K562 (cell line): Measurements from ENCODE around the gene PARD6A. TPM values are rescaled to one million over a fixed set of nuclear protein-coding genes. Genes with fewer than 3 reads are reported as not detected.

ENCODE experiments used
- ATAC-seq: fragments of 200-7000 bp; cut with Tn5 transposase; 3 replicates; pipeline ENCODE4 v1.9.1; 2020; ENCODE audit warnings: moderate library complexity
- BruUV-seq: library from RNA; stranded (reverse); fragments of 400-500 nt; replicated peaks from 2 replicates; lab custom pipeline; 2021; lab: Mats Ljungman, UMichigan
- CTCF ChIA-PET: fragments of 300-600 bp; formaldehyde crosslinking; extraction: SDS; loops from one replicate; lab custom pipeline; 2021; ENCODE audit warnings: low intra/inter-chr PET ratio; lab: Yijun Ruan, JAX
- POLR2A ChIA-PET: fragments of 300-600, 350-650 bp; sonication (Branson Sonifier 250); formaldehyde crosslinking; extraction: SDS; loops from one replicate; lab custom pipeline; 2021; ENCODE audit warnings: antibody characterized with exemption, inconsistent platforms; lab: Yijun Ruan, JAX
- DNase-seq, 4 experiments: peaks; one replicate each; pipeline versions ENCODE4 v3.0.0 to v3.0.0-alpha.2; 2011 to 2018; ENCODE audit warnings: low spot score in 3 of 4, mixed read lengths in 3 of 4; ENCODE audit errors: extremely low read depth in 1 of 4
- FAIRE-seq: peaks from 2 replicates; lab custom pipeline; 2011; peaks lifted over from hg19 to GRCh38; lab: Jason Lieb, UNC
- H2AFZ ChIP-seq: 2 replicates; pipeline ENCODE4 v1.6.0; 2011; ENCODE audit warnings: low read depth, low read length, control low read depth, inconsistent platforms
- H3K27ac ChIP-seq: fragments of 200-600 bp; 3 replicates; pipeline ENCODE4 v1.8.0; 2011; ENCODE audit warnings: low read depth, mild to moderate bottlenecking, control low read depth, inconsistent platforms, low read length, moderate library complexity, mixed read lengths; ENCODE audit errors: extremely low read depth
- H3K27me3 ChIP-seq, 2 experiments: fragments of 300-600 bp in 1 of 2; 2 replicates in 1 of 2; 3 replicates in 1 of 2; pipeline versions ENCODE4 v1.6.0 to v1.8.0; 2011; ENCODE audit warnings: inconsistent platforms in 2 of 2, low read length in 2 of 2, mild to moderate bottlenecking in 1 of 2, mixed read lengths in 1 of 2, moderate library complexity in 1 of 2; ENCODE audit not compliant: control insufficient read depth in 2 of 2, insufficient read depth in 2 of 2
- H3K36me3 ChIP-seq: fragments of 300-600 bp; 3 replicates; pipeline ENCODE4 v1.8.0; 2011; ENCODE audit warnings: mild to moderate bottlenecking, low read length, inconsistent platforms; ENCODE audit not compliant: control insufficient read depth, insufficient read depth
- H3K4me1 ChIP-seq, 2 experiments: fragments of 200-600 bp in 1 of 2; replicated peaks in 1 of 2; 2 replicates in 1 of 2; 3 replicates in 1 of 2; pipeline versions ENCODE4 v1.5.1 to v1.8.0; 2011; ENCODE audit warnings: inconsistent platforms in 2 of 2, low read length in 2 of 2, mild to moderate bottlenecking in 1 of 2, mixed read lengths in 1 of 2, moderate library complexity in 1 of 2; ENCODE audit not compliant: control insufficient read depth in 2 of 2, insufficient read depth in 2 of 2
- H3K4me2 ChIP-seq: 2 replicates; pipeline ENCODE4 v1.6.1; 2011; ENCODE audit warnings: low read length, control low read depth, inconsistent platforms, mixed read lengths; ENCODE audit not compliant: insufficient read depth
- H3K4me3 ChIP-seq: fragments of 200-600 bp; sonication (generic), shearing (Covaris generic); 2 replicates; pipeline ENCODE4 v1.5.1; 2016; ENCODE audit warnings: control low read depth, inconsistent platforms
- H3K79me2 ChIP-seq: fragments of 200-600 bp; 3 replicates; pipeline ENCODE4 v1.8.0; 2011; ENCODE audit warnings: low read length, inconsistent platforms; ENCODE audit not compliant: control insufficient read depth, insufficient read depth
- H3K9ac ChIP-seq, 2 experiments: 2 replicates each; pipeline versions ENCODE4 v1.6.0 to v1.6.1; 2011; ENCODE audit warnings: low read depth in 2 of 2, low read length in 2 of 2, control low read depth in 1 of 2, inconsistent platforms in 1 of 2, mild to moderate bottlenecking in 1 of 2, mixed read lengths in 1 of 2; ENCODE audit not compliant: insufficient read depth in 1 of 2
- H3K9me1 ChIP-seq: one replicate; pipeline ENCODE4 v1.6.0; 2011; ENCODE audit warnings: inconsistent platforms, mild to moderate bottlenecking, low read length, moderate library complexity; ENCODE audit not compliant: control insufficient read depth, insufficient read depth
- H3K9me3 ChIP-seq: replicated peaks from 2 replicates; pipeline ENCODE4 v1.5.1; 2011; ENCODE audit warnings: low read depth, low read length, inconsistent platforms; ENCODE audit not compliant: control insufficient read depth, insufficient read depth
- H4K20me1 ChIP-seq: replicated peaks from 2 replicates; pipeline ENCODE4 v1.6.1; 2011; ENCODE audit warnings: low read length, inconsistent platforms, mixed read lengths; ENCODE audit not compliant: control insufficient read depth, insufficient read depth
- ADNP ChIP-seq: fragments of 200-800 bp; sonication (Bioruptor generic); IDR thresholded peaks from 2 replicates; pipeline ENCODE4 v1.6.1; 2016; ENCODE audit warnings: missing genetic modification characterization, missing compliant biosample characterization
- DDX20 ChIP-seq: fragments of 450-650 bp; IDR thresholded peaks from 2 replicates; pipeline ENCODE4 v1.6.1; 2016; ENCODE audit warnings: missing genetic modification characterization, low read depth, mild to moderate bottlenecking, missing compliant biosample characterization, moderate library complexity
- EGR1 ChIP-seq: fragments of 450-650 bp; conservative IDR thresholded peaks from 2 replicates; pipeline ENCODE4 v1.6.1; 2017; ENCODE audit warnings: mild to moderate bottlenecking
- EHMT2 ChIP-seq: fragments of 450-650 bp; IDR thresholded peaks from 2 replicates; pipeline ENCODE4 v1.6.1; 2018; ENCODE audit warnings: antibody characterized with exemption
- KLF16 ChIP-seq: IDR thresholded peaks from 2 replicates; pipeline ENCODE4 v1.6.1; 2016; ENCODE audit warnings: antibody characterized with exemption
- MTA2 ChIP-seq: fragments of 450-650 bp; IDR thresholded peaks from 2 replicates; pipeline ENCODE4 v1.6.1; 2016; ENCODE audit warnings: low read depth
- NFE2 ChIP-seq: IDR thresholded peaks from 2 replicates; pipeline ENCODE4 v1.6.1; 2014; ENCODE audit warnings: antibody characterized with exemption, low read depth
- NFRKB ChIP-seq: fragments of 450-650 bp; IDR thresholded peaks from 2 replicates; pipeline ENCODE4 v1.6.1; 2016; ENCODE audit warnings: low read depth
- U2AF2 ChIP-seq: fragments of 200-400 bp; formaldehyde crosslinking; optimal IDR thresholded peaks from 2 replicates; pipeline ENCODE3; 2017; ENCODE audit warnings: low read depth, mild to moderate bottlenecking, low read length
- ZZZ3 ChIP-seq: fragments of 450-650 bp; IDR thresholded peaks from 2 replicates; pipeline ENCODE4 v1.6.1; 2016; ENCODE audit warnings: antibody characterized with exemption, mild to moderate bottlenecking, moderate library complexity
- WGBS: fragments of 100-300 bp; shearing (Covaris generic); methylation state at CpG from one replicate; pipeline ENCODE4 v1.1.6; 2016; ENCODE audit warnings: low coverage, mixed read lengths; ENCODE audit not compliant: insufficient coverage; ENCODE audit errors: missing lambda C conversion rate; 5-methylcytosine and 5-hydroxymethylcytosine counted together
- in situ Hi-C: fragments of 300-500 bp; cut with MboI; formaldehyde crosslinking; loops from 4 replicates; pipeline ENCODE4 v1.15.0; 2018; ENCODE audit warnings: inconsistent platforms, mixed read lengths
- intact Hi-C: fragments of 100-400 bp; cut with micrococcal nuclease; formaldehyde crosslinking; loops from 2 replicates; pipeline ENCODE4 v1.14.2; 2022
- polyA plus RNA-seq, 8 experiments: library from polyadenylated mRNA; depleted of rRNA in 4 of 8; stranded (reverse) in 5 of 8; unstranded in 3 of 8; fragments of >200 nt; fragmentation: Nextera tagmentation in 2 of 8; fragmentation: Illumina TruSeq in 1 of 8; extraction: Ambion mirVana in 2 of 8; extraction: Trizol in 1 of 8; gene quantifications; 2 replicates each; pipeline versions ENCODE4 v1.2.1 to v1.2.3, GENCODE V29; 2011 to 2014; ENCODE audit warnings: inconsistent platforms in 1 of 8, missing spikeins in 1 of 8
- total RNA-seq, 7 experiments: library from RNA; depleted of rRNA in 6 of 7; stranded (reverse); fragments of >200 nt in 6 of 7; fragmentation: Illumina TruSeq in 2 of 7; extraction: Trizol in 2 of 7; gene quantifications; 2 replicates each; pipeline versions ENCODE4 v1.2.1 to v1.2.3, GENCODE V29; 2011 to 2021; ENCODE audit warnings: low replicate concordance in 1 of 7
- TF ChIP-seq, protein P1 (sequence below), 2 experiments: fragments of 450-650 bp; formaldehyde crosslinking in 1 of 2; IDR thresholded peaks; 2 replicates each; pipeline versions ENCODE4 v1.4.0 to v1.6.1; 2014 to 2020; ENCODE audit warnings: mild to moderate bottlenecking in 2 of 2, borderline replicate concordance in 1 of 2, low read depth in 1 of 2
- TF ChIP-seq, protein P2 (sequence below): sonication (generic); formaldehyde crosslinking; IDR thresholded peaks from 2 replicates; pipeline ENCODE4 v1.8.1; 2023; ENCODE audit warnings: mild to moderate bottlenecking, missing genetic modification reagents

PARD6A gene
- total and polyA plus RNA-seq, 9 of the 15 experiments (the other 6 are each of a cell fraction or from before 2014, with no cell fraction given): 0.04 to 2.0 (median 0.44) TPM

DNA sequence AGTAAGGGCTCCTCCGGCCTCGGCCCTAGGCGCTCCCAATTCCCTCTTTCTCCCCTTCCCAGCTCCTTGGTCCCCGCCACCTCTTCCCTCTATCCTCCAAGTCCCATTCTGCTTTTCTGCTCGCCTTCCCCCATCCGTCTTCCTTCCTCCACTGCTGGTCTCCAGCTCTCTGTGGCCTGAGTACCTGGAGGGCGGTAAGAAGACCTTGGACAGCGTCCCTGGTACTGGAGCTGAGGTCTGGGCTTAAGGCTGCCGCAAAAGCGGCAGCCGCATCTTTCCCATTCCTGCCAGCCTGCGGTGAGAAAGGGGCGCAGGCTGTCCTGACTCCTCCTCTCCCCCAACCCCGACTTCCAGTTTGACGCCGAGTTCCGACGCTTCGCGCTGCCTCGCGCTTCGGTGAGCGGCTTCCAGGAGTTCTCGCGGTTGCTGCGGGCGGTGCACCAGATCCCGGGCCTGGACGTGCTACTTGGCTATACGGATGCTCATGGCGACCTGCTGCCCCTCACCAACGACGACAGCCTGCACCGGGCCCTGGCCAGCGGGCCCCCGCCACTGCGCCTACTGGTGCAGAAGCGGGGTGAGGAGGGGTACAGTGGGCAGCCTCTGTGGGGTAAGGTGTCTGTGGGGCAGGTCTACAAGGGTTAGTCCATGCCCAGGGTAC is 471 bp downstream of the PARD6A start:
- no peak for DNase-seq
- ChIA-PET POLR2A (interaction anchor here (0.5 to 1.4 kb wide), 5 partner anchors 10 to 240 kb away, joined by 3 to 8 read pairs (median 3); partner anchors contain the start of gene CTCF), CTCF (interaction anchor here (0.6 kb wide), 1 partner anchor 98 kb away, joined by 3 read pairs; no protein-coding TSS in a partner anchor)
- H4K20me1 ChIP-seq: peaks cover 8% of the 10 kb centered on the region; the same call in 1 of the 2 replicates
- H3K36me3 ChIP-seq: peaks cover 23% of the 10 kb centered on the region
- no TSS peak for BruUV-seq
- in situ Hi-C loops (no loop called here), intact Hi-C loops (no loop called here)
- peaks cover 17% of the 10 kb centered on the region for H3K79me2 ChIP-seq
- FAIRE-seq: no peak
- H3K9me3 ChIP-seq: no peaks in the 10 kb centered on the region
- no peaks in the 10 kb centered on the region for H3K27me3 ChIP-seq
- H3K4me1 ChIP-seq: peaks cover 8 to 61% of the 10 kb centered on the region in 2 experiments; a peak in 4 of 5 replicates
- no peaks in the 10 kb centered on the region for H3K9me1 ChIP-seq
- WGBS: 61% methylated on average over 35 of the region's 39 CpGs
- no peak for ATAC-seq
- no peak overlapping the region for H3K27ac ChIP-seq
- H3K4me3 ChIP-seq: peak overlapping the region; percentile 19; the same call in 1 of the 2 replicates
- peak overlapping the region; percentile 71 for H2AFZ ChIP-seq
- H3K4me2 ChIP-seq: peak overlapping the region; percentile 99
- H3K9ac ChIP-seq: peak overlapping the region in 1 of 2 experiments; percentile 83; a peak in 2 of 4 replicates
- TF ChIP-seq ZZZ3 (no peak), NFRKB (no peak), EGR1 (no peak), EHMT2 (peak; percentile 81), KLF16 (no peak), U2AF2 (no peak), NFE2 (no peak), DDX20 (no peak), MTA2 (no peak), ADNP (tag) (no peak)
- TF ChIP-seq, protein P1, sequence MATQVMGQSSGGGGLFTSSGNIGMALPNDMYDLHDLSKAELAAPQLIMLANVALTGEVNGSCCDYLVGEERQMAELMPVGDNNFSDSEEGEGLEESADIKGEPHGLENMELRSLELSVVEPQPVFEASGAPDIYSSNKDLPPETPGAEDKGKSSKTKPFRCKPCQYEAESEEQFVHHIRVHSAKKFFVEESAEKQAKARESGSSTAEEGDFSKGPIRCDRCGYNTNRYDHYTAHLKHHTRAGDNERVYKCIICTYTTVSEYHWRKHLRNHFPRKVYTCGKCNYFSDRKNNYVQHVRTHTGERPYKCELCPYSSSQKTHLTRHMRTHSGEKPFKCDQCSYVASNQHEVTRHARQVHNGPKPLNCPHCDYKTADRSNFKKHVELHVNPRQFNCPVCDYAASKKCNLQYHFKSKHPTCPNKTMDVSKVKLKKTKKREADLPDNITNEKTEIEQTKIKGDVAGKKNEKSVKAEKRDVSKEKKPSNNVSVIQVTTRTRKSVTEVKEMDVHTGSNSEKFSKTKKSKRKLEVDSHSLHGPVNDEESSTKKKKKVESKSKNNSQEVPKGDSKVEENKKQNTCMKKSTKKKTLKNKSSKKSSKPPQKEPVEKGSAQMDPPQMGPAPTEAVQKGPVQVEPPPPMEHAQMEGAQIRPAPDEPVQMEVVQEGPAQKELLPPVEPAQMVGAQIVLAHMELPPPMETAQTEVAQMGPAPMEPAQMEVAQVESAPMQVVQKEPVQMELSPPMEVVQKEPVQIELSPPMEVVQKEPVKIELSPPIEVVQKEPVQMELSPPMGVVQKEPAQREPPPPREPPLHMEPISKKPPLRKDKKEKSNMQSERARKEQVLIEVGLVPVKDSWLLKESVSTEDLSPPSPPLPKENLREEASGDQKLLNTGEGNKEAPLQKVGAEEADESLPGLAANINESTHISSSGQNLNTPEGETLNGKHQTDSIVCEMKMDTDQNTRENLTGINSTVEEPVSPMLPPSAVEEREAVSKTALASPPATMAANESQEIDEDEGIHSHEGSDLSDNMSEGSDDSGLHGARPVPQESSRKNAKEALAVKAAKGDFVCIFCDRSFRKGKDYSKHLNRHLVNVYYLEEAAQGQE (IDR thresholded peaks at IDR 0.05; ENCODE audit: borderline replicate concordance): peak; percentile 88
- TF ChIP-seq, protein P1 (CRISPR knock-in tag; IDR thresholded peaks at IDR 0.05; ENCODE audit: low read depth): peak; percentile 39; the same call in 1 of the 2 replicates
- TF ChIP-seq, protein P2, sequence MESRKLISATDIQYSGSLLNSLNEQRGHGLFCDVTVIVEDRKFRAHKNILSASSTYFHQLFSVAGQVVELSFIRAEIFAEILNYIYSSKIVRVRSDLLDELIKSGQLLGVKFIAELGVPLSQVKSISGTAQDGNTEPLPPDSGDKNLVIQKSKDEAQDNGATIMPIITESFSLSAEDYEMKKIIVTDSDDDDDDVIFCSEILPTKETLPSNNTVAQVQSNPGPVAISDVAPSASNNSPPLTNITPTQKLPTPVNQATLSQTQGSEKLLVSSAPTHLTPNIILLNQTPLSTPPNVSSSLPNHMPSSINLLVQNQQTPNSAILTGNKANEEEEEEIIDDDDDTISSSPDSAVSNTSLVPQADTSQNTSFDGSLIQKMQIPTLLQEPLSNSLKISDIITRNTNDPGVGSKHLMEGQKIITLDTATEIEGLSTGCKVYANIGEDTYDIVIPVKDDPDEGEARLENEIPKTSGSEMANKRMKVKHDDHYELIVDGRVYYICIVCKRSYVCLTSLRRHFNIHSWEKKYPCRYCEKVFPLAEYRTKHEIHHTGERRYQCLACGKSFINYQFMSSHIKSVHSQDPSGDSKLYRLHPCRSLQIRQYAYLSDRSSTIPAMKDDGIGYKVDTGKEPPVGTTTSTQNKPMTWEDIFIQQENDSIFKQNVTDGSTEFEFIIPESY (CRISPR knock-in tag): peak; percentile 92
